CD4-positive, alpha-beta T cell (primary cell): ENCODE measurements around the gene SCAPER. TPM values are rescaled to one million over a fixed set of nuclear protein-coding genes. Genes with fewer than 3 reads are reported as not detected.

Experiments used
- ATAC-seq: fragments of 200-7000 bp; cut with Tn5 transposase; one replicate; pipeline ENCODE4 v1.10.0; 2022; ENCODE audit warnings: mild to moderate bottlenecking; ENCODE audit not compliant: poor library complexity
- CTCF ChIA-PET: fragments of 350-600 bp; sonication (Branson Sonifier 250); formaldehyde crosslinking; loops from one replicate; lab custom pipeline; 2021; ENCODE audit warnings: antibody characterized with exemption, inconsistent platforms; lab: Charles Lee
- POLR2A ChIA-PET: fragments of 350-600 bp; sonication (Branson Sonifier 250); formaldehyde crosslinking; loops from one replicate; lab custom pipeline; 2021; ENCODE audit warnings: antibody characterized with exemption, inconsistent platforms; lab: Charles Lee
- DNase-seq, 14 experiments: peaks; one replicate each; pipeline ENCODE4 v3.0.0-alpha.2; 2013 to 2020; ENCODE audit warnings: mixed read lengths in 2 of 14
- H3K27ac ChIP-seq, 2 donors: one replicate each; pipeline versions ENCODE4 v1.5.1 to v1.7.0; 2013; ENCODE audit warnings: low read length in 2 of 2, low read depth in 1 of 2, mild to moderate bottlenecking in 1 of 2
- H3K27me3 ChIP-seq, 2 experiments: 1 replicate in 1 of 2; 2 replicates in 1 of 2; pipeline versions ENCODE4 v1.6.1 to v1.7.0; 2013; ENCODE audit warnings: low read length in 2 of 2, control low read depth in 1 of 2, mild to moderate bottlenecking in 1 of 2, moderate library complexity in 1 of 2; ENCODE audit not compliant: insufficient read depth in 2 of 2, control insufficient read depth in 1 of 2
- H3K36me3 ChIP-seq: one replicate; pipeline ENCODE4 v1.6.1; 2013; ENCODE audit warnings: low read length, control low read depth; ENCODE audit not compliant: insufficient read depth
- H3K4me1 ChIP-seq: one replicate; pipeline ENCODE4 v1.6.1; 2013; ENCODE audit warnings: low read length, control low read depth; ENCODE audit not compliant: insufficient read depth
- H3K4me3 ChIP-seq: one replicate; pipeline ENCODE4 v1.5.1; 2013; ENCODE audit warnings: mild to moderate bottlenecking, low read length, moderate library complexity
- H3K9me3 ChIP-seq, 2 experiments: 1 replicate in 1 of 2; 2 replicates in 1 of 2; pipeline versions ENCODE4 v1.6.1 to v1.7.0; 2013; ENCODE audit warnings: low read length in 2 of 2, mild to moderate bottlenecking in 2 of 2, control low read depth in 1 of 2, moderate library complexity in 1 of 2; ENCODE audit not compliant: control insufficient read depth in 1 of 2, insufficient read depth in 1 of 2
- H3K27ac Mint-ChIP-seq: one replicate; pipeline ENCODE4 v1.8.0; 2020; ENCODE audit warnings: mixed read lengths
- H3K27me3 Mint-ChIP-seq: one replicate; pipeline ENCODE4 v1.8.0; 2021; ENCODE audit warnings: mixed read lengths
- H3K36me3 Mint-ChIP-seq: one replicate; pipeline ENCODE4 v1.8.0; 2021; ENCODE audit warnings: low read depth, mixed read lengths
- H3K4me1 Mint-ChIP-seq: one replicate; pipeline ENCODE4 v1.8.0; 2021; ENCODE audit warnings: low read depth, mixed read lengths
- H3K4me3 Mint-ChIP-seq: one replicate; pipeline ENCODE4 v1.8.0; 2020; ENCODE audit warnings: mild to moderate bottlenecking, mixed read lengths
- H3K9me3 Mint-ChIP-seq: one replicate; pipeline ENCODE4 v1.8.0; 2020; ENCODE audit warnings: mixed read lengths
- CTCF ChIP-seq: fragments of 200-600 bp; IDR thresholded peaks from one replicate; pipeline ENCODE4 v1.8.0; 2022; ENCODE audit warnings: antibody characterized with exemption, mild to moderate bottlenecking
- intact Hi-C, 2 experiments: fragments of 100-400 bp; cut with DNase I in 1 of 2; cut with micrococcal nuclease in 1 of 2; formaldehyde crosslinking; loops; one replicate each; pipeline versions ENCODE4 v1.15.1 to v1.9.0; 2023 to 2025; cut with DNase I, micrococcal nuclease
- total RNA-seq, 174 experiments: library from RNA in 2 of 174; stranded (reverse) in 2 of 174; gene quantifications; one replicate each; pipeline ENCODE4 v1.2.3 and lab custom pipeline; 2021 to 2026

Gene SCAPER
- total RNA-seq, 2 experiments from 2014 or later: 40.3 to 41.2 TPM

GRCh38 chr15:76377217-76377616 is 527.9 kb downstream of the SCAPER start:
- peaks cover 64% of the 10 kb centered on the region for H3K36me3 Mint-ChIP-seq
- ChIA-PET CTCF (no interaction called here), POLR2A (no interaction called here)
- no peak overlapping the region for H3K4me3 Mint-ChIP-seq
- no peaks in the 10 kb centered on the region for H3K27me3 ChIP-seq
- no peak overlapping the region for H3K4me3 ChIP-seq
- ATAC-seq (no peak), DNase-seq (no peak)
- intact Hi-C loops: no loop called here
- TF ChIP-seq CTCF: no peak
- H3K27me3 Mint-ChIP-seq: no peaks in the 10 kb centered on the region
- H3K9me3 ChIP-seq: no peaks in the 10 kb centered on the region
- no peaks in the 10 kb centered on the region for H3K9me3 Mint-ChIP-seq
- no peaks in the 10 kb centered on the region for H3K36me3 ChIP-seq
- H3K27ac Mint-ChIP-seq: no peak overlapping the region
- H3K4me1 Mint-ChIP-seq: no peaks in the 10 kb centered on the region
- no peak overlapping the region for H3K27ac ChIP-seq
- no peaks in the 10 kb centered on the region for H3K4me1 ChIP-seq

GRCh38 chr15:76376816-76377215 is 528.3 kb downstream of the SCAPER start:
- H3K9me3 Mint-ChIP-seq: no peaks in the 10 kb centered on the region
- Histone ChIP-seq H3K4me3 (no peak overlapping the region), H3K36me3 (no peaks in the 10 kb centered on the region), H3K9me3 (no peaks in the 10 kb centered on the region), H3K27ac (no peak overlapping the region), H3K4me1 (no peaks in the 10 kb centered on the region), H3K27me3 (no peaks in the 10 kb centered on the region)
- ChIA-PET POLR2A (no interaction called here), CTCF (no interaction called here)
- no peak overlapping the region for H3K4me3 Mint-ChIP-seq
- H3K36me3 Mint-ChIP-seq: peaks cover 67% of the 10 kb centered on the region
- intact Hi-C loops: no loop called here
- H3K27ac Mint-ChIP-seq: no peak overlapping the region
- no peaks in the 10 kb centered on the region for H3K4me1 Mint-ChIP-seq
- H3K27me3 Mint-ChIP-seq: no peaks in the 10 kb centered on the region
- ATAC-seq (no peak), DNase-seq (no peak)
- no peak for TF ChIP-seq CTCF

GRCh38 chr15:76376029-76376428 is 529.1 kb downstream of the SCAPER start:
- no peak for ATAC-seq
- Mint-ChIP-seq H3K4me3 (no peak overlapping the region), H3K36me3 (peaks cover 61% of the 10 kb centered on the region), H3K4me1 (no peaks in the 10 kb centered on the region), H3K9me3 (no peaks in the 10 kb centered on the region), H3K27me3 (no peaks in the 10 kb centered on the region), H3K27ac (no peak overlapping the region)
- no peak for DNase-seq
- Histone ChIP-seq H3K4me3 (no peak overlapping the region), H3K27ac (no peak overlapping the region), H3K36me3 (no peaks in the 10 kb centered on the region), H3K9me3 (no peaks in the 10 kb centered on the region), H3K27me3 (no peaks in the 10 kb centered on the region), H3K4me1 (no peaks in the 10 kb centered on the region)
- intact Hi-C loops: no loop called here
- ChIA-PET POLR2A (no interaction called here), CTCF (no interaction called here)
- no peak for TF ChIP-seq CTCF
